Nephron progenitor cell (in vitro differentiated cells): ENCODE results near the gene ARL2BP.
A peak's percentile ranks its signal among the peaks of the same experiment; 100 is the strongest.

Source experiments
- DNase-seq: peaks from one replicate; pipeline ENCODE4 v3.0.0; 2021
- H3K27ac Mint-ChIP-seq: 2 replicates; pipeline ENCODE4 v1.8.0; 2021; ENCODE audit warnings: mild to moderate bottlenecking, moderate library complexity, mixed read lengths
- H3K27me3 Mint-ChIP-seq: 2 replicates; pipeline ENCODE4 v1.8.0; 2021; ENCODE audit warnings: mild to moderate bottlenecking, low read depth, mixed read lengths; ENCODE audit not compliant: poor library complexity
- H3K36me3 Mint-ChIP-seq: 2 replicates; pipeline ENCODE4 v1.8.0; 2021; ENCODE audit warnings: low read depth, mixed read lengths
- H3K4me1 Mint-ChIP-seq: 2 replicates; pipeline ENCODE4 v1.8.0; 2021; ENCODE audit warnings: mixed read lengths
- H3K4me3 Mint-ChIP-seq: 2 replicates; pipeline ENCODE4 v1.8.0; 2021; ENCODE audit warnings: mild to moderate bottlenecking, moderate library complexity, mixed read lengths
- H3K9me3 Mint-ChIP-seq: 2 replicates; pipeline ENCODE4 v1.8.0; 2021; ENCODE audit warnings: mild to moderate bottlenecking, moderate library complexity, mixed read lengths
- TF ChIP-seq, protein P1 (sequence below): fragments of 200-600 bp; sonication (generic); IDR thresholded peaks from 2 replicates; pipeline ENCODE4 v1.5.0; 2021; ENCODE audit warnings: antibody characterized with exemption

ARL2BP gene

DNA sequence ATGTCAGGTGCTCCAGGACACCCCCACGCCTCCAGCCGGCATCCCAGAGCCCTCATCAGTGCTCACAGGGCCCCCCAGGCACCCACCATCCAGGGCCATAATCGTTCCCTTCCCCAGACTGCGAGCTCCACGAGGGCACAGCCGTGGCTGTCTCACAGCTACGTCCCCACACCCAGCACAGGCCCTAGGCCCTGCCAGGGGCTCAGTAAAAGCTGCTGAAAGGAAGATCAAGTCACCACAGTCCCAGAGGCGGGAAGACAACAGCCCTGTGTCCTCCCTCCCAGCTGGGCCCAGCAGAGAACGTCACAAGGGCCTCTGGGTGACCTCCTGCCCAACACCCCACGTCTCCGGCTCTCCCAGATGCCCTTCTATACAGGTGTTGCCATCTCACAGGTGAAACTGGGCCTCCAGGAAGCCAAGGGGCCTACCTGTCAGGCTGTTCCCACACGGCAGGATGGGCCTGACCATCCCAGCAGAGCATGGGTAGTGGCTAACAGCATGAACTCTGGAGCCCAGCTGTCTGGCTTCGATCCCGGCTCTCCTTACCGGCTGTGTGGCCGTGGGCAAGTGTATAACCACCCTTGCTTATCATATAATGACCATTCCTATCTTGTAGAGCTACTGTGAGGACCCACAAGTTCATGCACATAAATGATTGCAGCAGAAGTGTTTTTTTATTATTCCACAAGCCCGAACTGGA, 17.9 kb downstream of the ARL2BP start:
- H3K36me3 Mint-ChIP-seq, result no peaks in the 10 kb centered on the region
- H3K4me3 Mint-ChIP-seq, result no peak overlapping the region
- DNase-seq, result no peak
- H3K27me3 Mint-ChIP-seq, result peaks cover 12% of the 10 kb centered on the region
- H3K9me3 Mint-ChIP-seq, result no peaks in the 10 kb centered on the region
- H3K27ac Mint-ChIP-seq, result peak overlapping the region; percentile 48
- peaks cover 35% of the 10 kb centered on the region for H3K4me1 Mint-ChIP-seq
- TF ChIP-seq, protein P1, sequence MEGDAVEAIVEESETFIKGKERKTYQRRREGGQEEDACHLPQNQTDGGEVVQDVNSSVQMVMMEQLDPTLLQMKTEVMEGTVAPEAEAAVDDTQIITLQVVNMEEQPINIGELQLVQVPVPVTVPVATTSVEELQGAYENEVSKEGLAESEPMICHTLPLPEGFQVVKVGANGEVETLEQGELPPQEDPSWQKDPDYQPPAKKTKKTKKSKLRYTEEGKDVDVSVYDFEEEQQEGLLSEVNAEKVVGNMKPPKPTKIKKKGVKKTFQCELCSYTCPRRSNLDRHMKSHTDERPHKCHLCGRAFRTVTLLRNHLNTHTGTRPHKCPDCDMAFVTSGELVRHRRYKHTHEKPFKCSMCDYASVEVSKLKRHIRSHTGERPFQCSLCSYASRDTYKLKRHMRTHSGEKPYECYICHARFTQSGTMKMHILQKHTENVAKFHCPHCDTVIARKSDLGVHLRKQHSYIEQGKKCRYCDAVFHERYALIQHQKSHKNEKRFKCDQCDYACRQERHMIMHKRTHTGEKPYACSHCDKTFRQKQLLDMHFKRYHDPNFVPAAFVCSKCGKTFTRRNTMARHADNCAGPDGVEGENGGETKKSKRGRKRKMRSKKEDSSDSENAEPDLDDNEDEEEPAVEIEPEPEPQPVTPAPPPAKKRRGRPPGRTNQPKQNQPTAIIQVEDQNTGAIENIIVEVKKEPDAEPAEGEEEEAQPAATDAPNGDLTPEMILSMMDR, result no peak

DNA sequence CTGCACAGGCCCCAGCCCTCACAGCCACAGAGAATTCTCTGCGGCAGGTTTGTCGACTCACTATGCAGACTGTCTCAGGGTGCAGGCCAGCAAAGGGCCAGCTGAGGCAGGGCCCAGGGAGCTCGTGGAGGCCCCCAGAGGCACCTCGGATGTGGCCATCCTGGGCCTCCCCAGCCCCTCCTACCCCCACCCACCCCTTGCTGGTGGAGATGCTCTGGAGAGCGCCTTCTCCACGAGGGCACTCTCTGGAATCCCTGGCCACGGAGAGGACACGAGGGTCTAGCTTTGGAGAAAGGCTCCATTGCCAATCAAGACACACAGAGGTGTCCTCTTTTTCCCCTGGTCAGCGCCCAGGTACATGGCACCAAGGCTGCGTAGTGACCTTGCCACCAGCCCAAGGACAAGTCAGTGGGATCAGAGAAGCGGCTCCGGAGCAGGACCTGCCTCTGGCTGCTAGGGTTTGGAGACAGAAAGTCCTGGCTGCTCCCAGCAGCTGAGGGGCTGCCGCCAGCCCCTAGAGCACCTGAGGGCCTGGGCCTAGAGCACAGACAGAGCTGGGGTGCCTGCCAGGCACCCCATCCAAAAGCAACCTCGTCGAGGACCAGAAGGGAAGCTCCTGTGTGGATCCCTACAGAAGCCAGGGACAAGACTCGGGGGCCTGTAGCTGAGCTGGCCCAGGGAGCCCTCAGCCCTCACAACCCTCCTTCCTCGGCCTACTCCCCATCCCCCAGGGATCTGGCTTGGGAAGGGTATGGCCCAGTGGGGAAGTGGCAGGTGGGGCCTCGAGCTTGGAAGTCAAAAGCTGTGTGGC, 18.7 kb downstream of the ARL2BP start:
- Mint-ChIP-seq H3K9me3 (no peaks in the 10 kb centered on the region), H3K4me1 (peaks cover 31% of the 10 kb centered on the region), H3K36me3 (no peaks in the 10 kb centered on the region), H3K27ac (peak overlapping the region; percentile 48), H3K4me3 (no peak overlapping the region), H3K27me3 (peaks cover 12% of the 10 kb centered on the region)
- TF ChIP-seq, protein P1, result no peak
- DNase-seq, result no peak

- no peaks in the 10 kb centered on the region for H3K36me3 Mint-ChIP-seq
- no peak overlapping the region for H3K4me3 Mint-ChIP-seq
- DNase-seq, result no peak
- no peak overlapping the region for H3K27ac Mint-ChIP-seq
- peaks cover 31% of the 10 kb centered on the region for H3K4me1 Mint-ChIP-seq
- peaks cover 12% of the 10 kb centered on the region for H3K27me3 Mint-ChIP-seq
- TF ChIP-seq, protein P1, result no peak
- no peaks in the 10 kb centered on the region for H3K9me3 Mint-ChIP-seq
Measured at GRCh38 chr16:57264381-57264780, 19.3 kb downstream of the ARL2BP start.

DNA sequence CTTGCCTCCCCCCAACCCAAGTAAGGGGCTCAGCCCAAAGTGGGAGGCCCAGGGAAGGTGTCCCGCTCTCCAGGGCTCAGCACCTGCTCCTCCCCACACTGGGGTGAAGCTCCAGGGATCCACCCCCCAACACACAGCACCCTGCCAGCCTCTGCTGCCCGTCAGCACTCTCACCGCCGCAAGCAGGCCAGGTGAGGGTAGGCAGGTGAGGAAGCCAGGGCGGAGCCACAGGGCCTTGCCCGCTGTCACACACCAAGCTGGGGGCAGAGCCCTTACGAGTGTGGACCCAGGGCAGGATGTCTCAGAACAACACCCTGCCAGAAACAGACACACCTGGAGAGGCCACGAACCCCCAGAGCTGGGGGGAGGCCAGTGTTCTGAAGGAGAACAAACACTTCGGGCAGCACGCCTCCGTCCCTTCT, 19.9 kb downstream of the ARL2BP start:
- no peaks in the 10 kb centered on the region for H3K36me3 Mint-ChIP-seq

GRCh38 chr16:57265850-57266530, 20.9 kb downstream of the ARL2BP start:
- Mint-ChIP-seq H3K27ac (no peak overlapping the region), H3K4me3 (no peak overlapping the region)
- TF ChIP-seq, protein P1, result no peak

More for the DNA sequence above, 19.9 kb downstream of the ARL2BP start:
- no peak for DNase-seq
- H3K27me3 Mint-ChIP-seq, result peaks cover 12% of the 10 kb centered on the region
- TF ChIP-seq, protein P1, result no peak
- no peak overlapping the region for H3K27ac Mint-ChIP-seq
- H3K9me3 Mint-ChIP-seq, result no peaks in the 10 kb centered on the region
- peaks cover 30% of the 10 kb centered on the region for H3K4me1 Mint-ChIP-seq
- H3K4me3 Mint-ChIP-seq, result no peak overlapping the region

More at GRCh38 chr16:57265850-57266530, 20.9 kb downstream of the ARL2BP start:
- Mint-ChIP-seq H3K4me1 (peaks cover 22% of the 10 kb centered on the region), H3K36me3 (no peaks in the 10 kb centered on the region), H3K27me3 (peaks cover 15% of the 10 kb centered on the region), H3K9me3 (no peaks in the 10 kb centered on the region)
- no peak for DNase-seq
